Measurements from ENCODE around the gene HSD17B4.

HSD17B4 gene

GRCh38 chr5:119582987-119583386, 130.7 kb downstream of the HSD17B4 start:
- no peak for TF ChIP-seq CTCF (conservative IDR thresholded peaks at IDR 0.05; ENCODE audit: low read depth, low read length)
- H3K4me3 ChIP-seq (ENCODE audit: low read depth, low read length), result no peak overlapping the region
- DNase-seq (ENCODE audit: low read depth), result no peak

- no peak for TF ChIP-seq CTCF (conservative IDR thresholded peaks at IDR 0.05; ENCODE audit: low read depth, low read length)
- H3K4me3 ChIP-seq (ENCODE audit: low read depth, low read length), result no peak overlapping the region
- DNase-seq (ENCODE audit: low read depth), result no peak
Measured at GRCh38 chr5:119583684-119584083, 131.4 kb downstream of the HSD17B4 start.
